Measurements from ENCODE around the gene DRC1. TPM values are rescaled to one million over a fixed set of nuclear protein-coding genes. Genes with fewer than 3 reads are reported as not detected.

Gene DRC1
- total RNA-seq, 1 donor = 0.36 TPM

GRCh38 chr2:26438926-26439325 lies 37.2 kb downstream of the DRC1 start:
- H3K79me2 ChIP-seq (ENCODE audit: insufficient read depth, low read length) = no peaks in the 10 kb centered on the region
- peak overlapping the region; percentile 2 for H3K4me3 ChIP-seq (ENCODE audit: insufficient read depth, low read length)
- H3K27ac ChIP-seq (ENCODE audit: low read depth, low read length) = peak overlapping the region; percentile 75
- peaks cover 10% of the 10 kb centered on the region for H3K4me1 ChIP-seq (ENCODE audit: insufficient read depth, low read length)
- H2AFZ ChIP-seq (ENCODE audit: low read length) = peak overlapping the region; percentile 73
- no peaks in the 10 kb centered on the region for H3K9me3 ChIP-seq (ENCODE audit: low read depth, low read length)
- TF ChIP-seq CTCF (IDR thresholded peaks at IDR 0.05; ENCODE audit: extremely low read depth, low read depth, low read length) = no peak
- no peaks in the 10 kb centered on the region for H3K36me3 ChIP-seq (ENCODE audit: insufficient read depth, low read length)
- no peak for DNase-seq (ENCODE audit: insufficient read length, low spot score, missing footprints)
- no peaks in the 10 kb centered on the region for H3K27me3 ChIP-seq (ENCODE audit: insufficient read depth, low read length)
- H3K4me2 ChIP-seq (ENCODE audit: insufficient read depth, low read length) = peak overlapping the region; percentile 38
- no peaks in the 10 kb centered on the region for H4K20me1 ChIP-seq (ENCODE audit: insufficient read depth, low read length)

DNA sequence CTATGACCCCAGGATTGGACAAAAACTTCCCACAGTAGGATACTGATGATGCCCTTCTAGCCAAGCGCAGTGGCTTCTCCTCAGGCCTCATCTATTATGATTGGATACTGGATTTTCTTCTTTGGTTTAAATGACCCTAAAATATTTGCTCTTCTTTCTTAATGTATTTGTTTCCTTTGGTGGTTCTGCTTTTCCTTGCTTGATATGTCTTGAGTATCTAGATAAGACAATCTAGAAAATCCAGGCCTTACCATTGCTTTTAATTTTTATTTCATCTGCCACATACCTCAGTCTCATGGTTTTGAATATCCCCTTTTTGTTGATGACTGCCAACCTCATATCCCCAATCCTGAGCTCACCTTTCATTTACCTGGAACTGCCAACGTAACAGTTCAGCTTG lies 40.6 kb downstream of the DRC1 start:
- no peak for TF ChIP-seq CTCF (IDR thresholded peaks at IDR 0.05; ENCODE audit: extremely low read depth, low read depth, low read length)
- no peaks in the 10 kb centered on the region for H3K79me2 ChIP-seq (ENCODE audit: insufficient read depth, low read length)
- no peak overlapping the region for H3K4me2 ChIP-seq (ENCODE audit: insufficient read depth, low read length)
- H3K27me3 ChIP-seq (ENCODE audit: insufficient read depth, low read length) = no peaks in the 10 kb centered on the region
- H3K4me1 ChIP-seq (ENCODE audit: insufficient read depth, low read length) = peaks cover 10% of the 10 kb centered on the region
- no peak overlapping the region for H3K27ac ChIP-seq (ENCODE audit: low read depth, low read length)
- no peaks in the 10 kb centered on the region for H3K9me3 ChIP-seq (ENCODE audit: low read depth, low read length)
- no peaks in the 10 kb centered on the region for H4K20me1 ChIP-seq (ENCODE audit: insufficient read depth, low read length)
- H3K4me3 ChIP-seq (ENCODE audit: insufficient read depth, low read length) = no peak overlapping the region
- H2AFZ ChIP-seq (ENCODE audit: low read length) = no peak overlapping the region
- no peak for DNase-seq (ENCODE audit: insufficient read length, low spot score, missing footprints)
- no peaks in the 10 kb centered on the region for H3K36me3 ChIP-seq (ENCODE audit: insufficient read depth, low read length)

GRCh38 chr2:26442707-26443106 lies 41.0 kb downstream of the DRC1 start:
- Histone ChIP-seq H3K36me3 (ENCODE audit: insufficient read depth, low read length) (no peaks in the 10 kb centered on the region), H3K27ac (ENCODE audit: low read depth, low read length) (no peak overlapping the region), H3K4me1 (ENCODE audit: insufficient read depth, low read length) (peaks cover 10% of the 10 kb centered on the region), H3K9me3 (ENCODE audit: low read depth, low read length) (no peaks in the 10 kb centered on the region), H3K4me2 (ENCODE audit: insufficient read depth, low read length) (no peak overlapping the region), H3K4me3 (ENCODE audit: insufficient read depth, low read length) (no peak overlapping the region), H3K27me3 (ENCODE audit: insufficient read depth, low read length) (no peaks in the 10 kb centered on the region), H3K79me2 (ENCODE audit: insufficient read depth, low read length) (no peaks in the 10 kb centered on the region), H4K20me1 (ENCODE audit: insufficient read depth, low read length) (no peaks in the 10 kb centered on the region), H2AFZ (ENCODE audit: low read length) (no peak overlapping the region)
- no peak for DNase-seq (ENCODE audit: insufficient read length, low spot score, missing footprints)
- no peak for TF ChIP-seq CTCF (IDR thresholded peaks at IDR 0.05; ENCODE audit: extremely low read depth, low read depth, low read length)

- Histone ChIP-seq H3K4me1 (ENCODE audit: insufficient read depth, low read length) (no peaks in the 10 kb centered on the region), H3K27me3 (ENCODE audit: insufficient read depth, low read length) (no peaks in the 10 kb centered on the region), H2AFZ (ENCODE audit: low read length) (no peak overlapping the region), H3K4me2 (ENCODE audit: insufficient read depth, low read length) (no peak overlapping the region), H3K9me3 (ENCODE audit: low read depth, low read length) (no peaks in the 10 kb centered on the region), H4K20me1 (ENCODE audit: insufficient read depth, low read length) (no peaks in the 10 kb centered on the region), H3K27ac (ENCODE audit: low read depth, low read length) (no peak overlapping the region), H3K79me2 (ENCODE audit: insufficient read depth, low read length) (no peaks in the 10 kb centered on the region), H3K36me3 (ENCODE audit: insufficient read depth, low read length) (no peaks in the 10 kb centered on the region), H3K4me3 (ENCODE audit: insufficient read depth, low read length) (no peak overlapping the region)
- no peak for TF ChIP-seq CTCF (IDR thresholded peaks at IDR 0.05; ENCODE audit: extremely low read depth, low read depth, low read length)
- DNase-seq (ENCODE audit: insufficient read length, low spot score, missing footprints) = no peak
Observed at GRCh38 chr2:26444236-26444635, 42.5 kb downstream of the DRC1 start.
